ENCODE measurements around the gene SLC16A7.
A peak's percentile ranks its signal among the peaks of the same experiment; 100 is the strongest.

Gene SLC16A7

GRCh38 chr12:59833408-59833807 is 237.6 kb downstream of the SLC16A7 start:
- no peak for TF ChIP-seq CTCF (IDR thresholded peaks at IDR 0.05; ENCODE audit: control insufficient read depth, extremely low read depth, insufficient read depth)
- no peak for DNase-seq (ENCODE audit: low read depth)
- no peak overlapping the region for H3K4me3 ChIP-seq (ENCODE audit: low read depth, low read length)

- no peak for DNase-seq (ENCODE audit: low read depth)
- peak; percentile 29; the same call in 1 of the 2 replicates for TF ChIP-seq CTCF (IDR thresholded peaks at IDR 0.05; ENCODE audit: control insufficient read depth, extremely low read depth, insufficient read depth)
- no peak overlapping the region for H3K4me3 ChIP-seq (ENCODE audit: low read depth, low read length)
Measured at GRCh38 chr12:59834659-59835474, 239.0 kb downstream of the SLC16A7 start.
